Gastrocnemius medialis (tissue), 4 donors: Measurements from ENCODE around the gene SIL1. TPM values are rescaled to one million over a fixed set of nuclear protein-coding genes. Genes with fewer than 3 reads are reported as not detected.
"Not testable (repeated sequence)": the region's sequence is repeated elsewhere in the genome, so short reads cannot be mapped to it uniquely, and the experiment has no call there.

Source experiments
- ATAC-seq, 2 donors: fragments of 150-250 bp; one replicate each; pipeline ENCODE4 v1.9.1; 2016
- DNase-seq, 2 donors: peaks; one replicate each; pipeline ENCODE4 v3.0.0-alpha.2; 2019
- H3K27ac ChIP-seq, 4 donors: fragments of 200-600 bp; sonication (generic); 1 replicate in 1 of 4; 2 replicates in 3 of 4; pipeline ENCODE4 v1.5.1; 2016 to 2018; ENCODE audit warnings: mild to moderate bottlenecking in 2 of 4, moderate library complexity in 1 of 4
- H3K27me3 ChIP-seq, 3 donors: fragments of 200-600 bp; sonication (generic) in 2 of 3; 1 replicate in 1 of 3; 2 replicates in 2 of 3; pipeline versions ENCODE4 v1.5.1 to v1.6.0; 2016 to 2019; ENCODE audit warnings: mild to moderate bottlenecking in 1 of 3, moderate library complexity in 1 of 3
- H3K36me3 ChIP-seq, 2 donors: fragments of 200-600 bp; sonication (generic) in 1 of 2; one replicate each; pipeline ENCODE4 v1.5.1; 2017 to 2018
- H3K4me1 ChIP-seq, 2 donors: fragments of 200-600 bp; sonication (generic) in 1 of 2; one replicate each; pipeline ENCODE4 v1.5.1; 2016 to 2017; ENCODE audit warnings: mild to moderate bottlenecking in 2 of 2
- H3K4me3 ChIP-seq, 4 donors: fragments of 200-600 bp; sonication (generic) in 3 of 4; 1 replicate in 1 of 4; 2 replicates in 3 of 4; pipeline ENCODE4 v1.5.1; 2016 to 2019; ENCODE audit warnings: mild to moderate bottlenecking in 2 of 4
- H3K9me3 ChIP-seq, 3 donors: fragments of 200-600 bp; sonication (generic) in 2 of 3; 1 replicate in 1 of 3; 2 replicates in 2 of 3; pipeline ENCODE4 v1.5.1; 2016 to 2019
- POLR2A ChIP-seq, 2 donors: fragments of 450-650 bp; IDR thresholded peaks; one replicate each; pipeline ENCODE4 v1.6.1; 2017; ENCODE audit warnings: antibody characterized with exemption in 2 of 2, mild to moderate bottlenecking in 2 of 2, moderate library complexity in 2 of 2
- in situ Hi-C, 4 donors: fragments of 200-750 bp; cut with MboI; loops; one replicate each; pipeline versions ENCODE4 v1.15.0 to v1.8.0; 2017; ENCODE audit warnings: low sequenced_read_pairs in 4 of 4
- intact Hi-C: fragments of 100-400 bp; cut with DNase I; formaldehyde crosslinking; loops from one replicate; pipeline ENCODE4 v1.15.1; 2023; ENCODE audit warnings: low total_unique reads
- total RNA-seq, 4 donors: library from RNA; depleted of rRNA; stranded (reverse); fragments of >200 nt; gene quantifications; one replicate each; pipeline versions ENCODE4 v1.1.0 to v1.2.3, GENCODE V29; 2016
- TF ChIP-seq, protein P1 (sequence below), 5 experiments: fragments of 450-650 bp in 3 of 5; fragments of 200-600 bp in 2 of 5; sonication (generic) in 2 of 5; IDR thresholded peaks in 4 of 5; conservative IDR thresholded peaks in 1 of 5; 1 replicate in 4 of 5; 2 replicates in 1 of 5; pipeline ENCODE4 v1.5.1; 2016 to 2019; ENCODE audit warnings: antibody characterized with exemption in 5 of 5, mild to moderate bottlenecking in 3 of 5, moderate library complexity in 3 of 5

SIL1 gene
- total RNA-seq, 4 donors from 2014 or later: 36.6 to 52.6 (median 48.2) TPM

DNA sequence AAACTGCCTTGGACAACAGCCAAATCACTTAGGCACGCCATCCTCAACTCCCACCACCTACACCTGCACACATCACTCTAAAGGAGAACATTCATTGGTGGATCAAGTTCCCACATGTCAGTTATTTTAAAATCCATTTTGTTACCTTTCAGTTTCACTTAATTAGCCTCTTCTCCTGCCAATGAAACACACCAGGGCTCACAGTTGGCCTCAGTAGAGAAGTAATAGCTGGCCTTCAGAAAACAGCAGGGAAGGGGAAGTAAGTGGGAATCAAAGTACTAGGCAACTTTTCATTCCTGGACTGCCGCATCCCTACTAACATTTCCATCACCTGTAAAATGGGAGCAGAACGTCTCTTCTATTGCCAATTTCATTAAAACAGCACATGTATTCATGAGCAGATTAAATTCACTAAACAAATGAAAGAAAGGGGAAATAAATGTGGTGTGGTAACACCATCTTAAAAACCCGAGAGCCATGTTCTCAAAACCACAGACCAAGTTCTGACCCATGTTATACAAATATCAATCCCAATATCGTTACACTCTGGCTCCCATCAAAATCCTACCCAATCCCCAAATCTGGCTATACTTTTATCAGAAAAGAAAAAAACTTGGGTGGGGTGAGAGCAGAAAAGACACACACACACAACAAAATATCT lies 1.7 kb downstream of the SIL1 start:
- intact Hi-C loops: loop anchor here (5.0 kb wide), 1 partner anchor 76 kb away; no protein-coding TSS in a partner anchor
- TF ChIP-seq POLR2A (IDR thresholded peaks at IDR 0.05): no peak
- TF ChIP-seq, protein P1, sequence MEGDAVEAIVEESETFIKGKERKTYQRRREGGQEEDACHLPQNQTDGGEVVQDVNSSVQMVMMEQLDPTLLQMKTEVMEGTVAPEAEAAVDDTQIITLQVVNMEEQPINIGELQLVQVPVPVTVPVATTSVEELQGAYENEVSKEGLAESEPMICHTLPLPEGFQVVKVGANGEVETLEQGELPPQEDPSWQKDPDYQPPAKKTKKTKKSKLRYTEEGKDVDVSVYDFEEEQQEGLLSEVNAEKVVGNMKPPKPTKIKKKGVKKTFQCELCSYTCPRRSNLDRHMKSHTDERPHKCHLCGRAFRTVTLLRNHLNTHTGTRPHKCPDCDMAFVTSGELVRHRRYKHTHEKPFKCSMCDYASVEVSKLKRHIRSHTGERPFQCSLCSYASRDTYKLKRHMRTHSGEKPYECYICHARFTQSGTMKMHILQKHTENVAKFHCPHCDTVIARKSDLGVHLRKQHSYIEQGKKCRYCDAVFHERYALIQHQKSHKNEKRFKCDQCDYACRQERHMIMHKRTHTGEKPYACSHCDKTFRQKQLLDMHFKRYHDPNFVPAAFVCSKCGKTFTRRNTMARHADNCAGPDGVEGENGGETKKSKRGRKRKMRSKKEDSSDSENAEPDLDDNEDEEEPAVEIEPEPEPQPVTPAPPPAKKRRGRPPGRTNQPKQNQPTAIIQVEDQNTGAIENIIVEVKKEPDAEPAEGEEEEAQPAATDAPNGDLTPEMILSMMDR (IDR thresholded peaks at IDR 0.05 in 4 of 5, conservative IDR thresholded peaks at IDR 0.05 in 1 of 5): no peak
- ATAC-seq: no peak
- Histone ChIP-seq H3K36me3 (no peaks in the 10 kb centered on the region), H3K27ac (peak overlapping the region; percentile 94 to 98 (median 97)), H3K4me3 (no peak overlapping the region), H3K27me3 (no peaks in the 10 kb centered on the region), H3K4me1 (peaks cover 11 to 16% of the 10 kb centered on the region in 2 donors), H3K9me3 (no peaks in the 10 kb centered on the region)
- DNase-seq: no peak
- in situ Hi-C loops: no loop called here

DNA sequence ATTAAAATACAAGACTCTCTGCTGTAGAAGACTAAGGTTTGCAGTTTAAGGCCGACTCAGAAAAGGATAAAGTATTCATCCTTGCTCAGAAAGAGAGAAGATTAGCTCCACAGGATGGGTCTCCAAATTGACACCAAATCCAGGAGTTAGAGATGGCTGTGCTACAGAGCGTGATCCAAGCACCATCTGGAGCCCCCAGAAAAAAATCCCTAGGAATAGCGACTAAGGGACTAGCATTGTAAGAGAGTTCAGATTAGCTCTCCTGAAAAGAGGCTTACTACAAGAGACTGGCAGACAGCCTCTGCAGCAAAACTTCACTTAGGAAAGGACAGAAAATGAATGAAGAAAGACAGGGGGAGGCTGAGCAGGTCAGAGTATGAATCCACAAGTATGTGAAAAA lies 3.7 kb downstream of the SIL1 start:
- Histone ChIP-seq H3K4me3 (no peak overlapping the region), H3K9me3 (no peaks in the 10 kb centered on the region), H3K27me3 (no peaks in the 10 kb centered on the region), H3K27ac (peak overlapping the region in 1 of 4 donors; percentile 12), H3K36me3 (no peaks in the 10 kb centered on the region), H3K4me1 (peaks cover 11 to 15% of the 10 kb centered on the region in 2 donors)
- TF ChIP-seq, protein P1 (IDR thresholded peaks at IDR 0.05 in 4 of 5, conservative IDR thresholded peaks at IDR 0.05 in 1 of 5): no peak
- TF ChIP-seq POLR2A (IDR thresholded peaks at IDR 0.05): no peak
- DNase-seq: no peak
- no peak for ATAC-seq
- intact Hi-C loops (no loop called here), in situ Hi-C loops (no loop called here)

DNA sequence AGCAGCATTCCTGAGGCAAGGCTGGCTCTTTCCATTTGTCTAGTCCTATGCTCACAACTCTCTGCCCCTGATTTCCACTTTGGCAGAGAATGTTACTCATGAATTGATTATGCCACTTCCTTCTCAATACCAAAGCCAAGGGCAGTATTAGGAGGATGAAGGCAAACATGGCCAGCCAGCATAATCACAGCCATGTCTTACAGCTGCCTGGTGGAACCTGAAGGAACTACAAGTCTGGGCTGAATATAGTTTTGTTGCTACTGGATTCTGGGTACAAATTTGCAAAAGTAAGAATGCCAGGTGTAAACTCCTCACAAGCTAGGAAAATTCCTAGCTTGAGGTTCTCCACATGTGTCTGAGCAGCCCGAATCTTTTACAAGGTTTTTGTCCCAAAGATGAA lies 4.2 kb downstream of the SIL1 start:
- no peak for TF ChIP-seq POLR2A (IDR thresholded peaks at IDR 0.05)
- TF ChIP-seq, protein P1 (IDR thresholded peaks at IDR 0.05 in 4 of 5, conservative IDR thresholded peaks at IDR 0.05 in 1 of 5): peak in 2 of 5 experiments; percentile 7 to 35
- peak overlapping the region in 1 of 4 donors; percentile 21 for H3K27ac ChIP-seq
- no peak overlapping the region for H3K4me3 ChIP-seq
- peaks cover 8 to 15% of the 10 kb centered on the region in 2 donors for H3K4me1 ChIP-seq
- no peaks in the 10 kb centered on the region for H3K36me3 ChIP-seq
- no peaks in the 10 kb centered on the region for H3K27me3 ChIP-seq
- ATAC-seq: no peak
- in situ Hi-C loops (no loop called here), intact Hi-C loops (no loop called here)
- DNase-seq: no peak
- no peaks in the 10 kb centered on the region for H3K9me3 ChIP-seq

DNA sequence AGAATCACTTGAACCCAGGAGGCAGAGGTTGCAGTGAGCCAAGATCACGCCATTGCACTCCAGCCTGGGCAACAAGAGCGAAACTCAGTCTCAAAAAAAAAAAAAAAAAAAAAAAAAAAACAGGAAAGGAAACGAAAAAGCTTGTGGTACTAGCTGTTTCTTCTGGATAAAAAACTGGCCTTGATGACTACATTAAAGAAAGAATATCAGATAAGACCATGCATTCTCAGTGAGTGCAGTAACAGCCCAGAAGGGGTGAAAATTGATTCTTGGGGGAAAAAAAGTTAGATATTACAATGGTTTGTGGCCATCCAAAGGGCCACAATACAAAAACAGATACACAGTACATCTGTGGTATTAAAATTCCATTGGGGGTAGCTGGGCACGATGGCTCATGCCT lies 5.3 kb downstream of the SIL1 start:
- ATAC-seq, in situ Hi-C loops, H3K36me3 ChIP-seq, H3K4me3 ChIP-seq, intact Hi-C loops, H3K27me3 ChIP-seq, H3K9me3 ChIP-seq, H3K27ac ChIP-seq, DNase-seq: not testable (repeated sequence)
- H3K4me1 ChIP-seq: peaks cover 3 to 15% of the 10 kb centered on the region in 2 donors

DNA sequence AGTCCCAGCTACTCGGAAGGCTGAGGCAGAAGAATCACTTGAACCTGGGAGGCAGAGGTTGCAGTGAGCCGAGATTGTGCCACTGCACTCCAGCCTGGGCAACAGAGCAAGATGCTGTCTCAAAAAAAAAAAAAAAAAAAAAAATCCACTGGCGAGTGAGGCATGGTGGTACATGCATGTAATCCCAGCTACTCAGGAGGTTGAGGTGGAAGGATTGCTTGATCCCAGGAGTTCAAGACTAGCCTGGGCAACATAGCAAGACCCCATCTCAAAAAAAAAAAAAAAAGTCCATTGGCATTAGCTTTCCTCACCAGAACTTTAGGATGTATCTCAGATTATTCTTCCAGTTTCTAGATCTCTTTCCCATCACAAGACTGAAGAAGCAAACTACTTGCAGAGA lies 6.2 kb downstream of the SIL1 start:
- H3K27me3 ChIP-seq, in situ Hi-C loops, intact Hi-C loops, H3K4me1 ChIP-seq, H3K4me3 ChIP-seq, DNase-seq, H3K27ac ChIP-seq, H3K36me3 ChIP-seq, ATAC-seq, H3K9me3 ChIP-seq: not testable (repeated sequence)
